Mesenchymal stem cell (in vitro differentiated cells and primary cell): ENCODE measurements around the gene FLNC.

Experiments used
- DNase-seq: peaks from one replicate; pipeline ENCODE4 v3.0.0-alpha.2; 2013
- H2AFZ ChIP-seq: one replicate; pipeline ENCODE4 v1.6.1; 2013; ENCODE audit warnings: low read depth, mild to moderate bottlenecking, control low read depth, inconsistent platforms, low read length, moderate library complexity
- H2AK5ac ChIP-seq: 2 replicates; pipeline ENCODE4 v1.6.1; 2013; ENCODE audit warnings: low read length, moderate library complexity, mild to moderate bottlenecking, inconsistent platforms; ENCODE audit not compliant: severe bottlenecking
- H2BK120ac ChIP-seq: one replicate; pipeline ENCODE4 v1.6.1; 2013; ENCODE audit warnings: low read depth, mild to moderate bottlenecking, inconsistent platforms, low read length, moderate library complexity
- H2BK12ac ChIP-seq, 2 experiments: one replicate each; pipeline ENCODE4 v1.6.1; 2013; ENCODE audit warnings: inconsistent platforms in 2 of 2, low read length in 2 of 2, mild to moderate bottlenecking in 2 of 2, moderate library complexity in 2 of 2, control low read depth in 1 of 2
- H2BK15ac ChIP-seq: one replicate; pipeline ENCODE4 v1.6.1; 2013; ENCODE audit warnings: mild to moderate bottlenecking, low read depth, inconsistent platforms; ENCODE audit not compliant: poor library complexity, severe bottlenecking
- H2BK5ac ChIP-seq: 2 replicates; pipeline ENCODE4 v1.6.1; 2013; ENCODE audit warnings: low read depth, mild to moderate bottlenecking, low read length, control low read depth, inconsistent platforms; ENCODE audit not compliant: poor library complexity, severe bottlenecking
- H3K14ac ChIP-seq, 2 experiments: one replicate each; pipeline ENCODE4 v1.6.1; 2013; ENCODE audit warnings: inconsistent platforms in 2 of 2, low read length in 2 of 2, control low read depth in 1 of 2, mild to moderate bottlenecking in 1 of 2, moderate library complexity in 1 of 2
- H3K18ac ChIP-seq, 2 experiments: one replicate each; pipeline ENCODE4 v1.6.1; 2013; ENCODE audit warnings: inconsistent platforms in 2 of 2, low read length in 2 of 2, control low read depth in 1 of 2, low read depth in 1 of 2, mild to moderate bottlenecking in 1 of 2
- H3K23ac ChIP-seq, 2 experiments: one replicate each; pipeline ENCODE4 v1.6.1; 2013; ENCODE audit warnings: inconsistent platforms in 2 of 2, low read length in 2 of 2, mild to moderate bottlenecking in 2 of 2, moderate library complexity in 2 of 2, control low read depth in 1 of 2
- H3K27ac ChIP-seq: 2 replicates; pipeline ENCODE4 v1.5.1; 2013; ENCODE audit warnings: mild to moderate bottlenecking, moderate library complexity, low read length, control low read depth, inconsistent platforms; ENCODE audit not compliant: poor library complexity, severe bottlenecking
- H3K27me3 ChIP-seq, 2 experiments: 2 replicates each; pipeline versions ENCODE4 v1.6.1 to v1.7.0; 2013; ENCODE audit warnings: low read length in 2 of 2, mild to moderate bottlenecking in 2 of 2, moderate library complexity in 2 of 2, control low read depth in 1 of 2, inconsistent platforms in 1 of 2; ENCODE audit not compliant: control insufficient read depth in 1 of 2, insufficient read depth in 1 of 2
- H3K36me3 ChIP-seq, 2 experiments: 2 replicates each; pipeline versions ENCODE4 v1.6.1 to v1.7.0; 2013; ENCODE audit warnings: low read length in 2 of 2, control low read depth in 1 of 2, inconsistent platforms in 1 of 2, low read depth in 1 of 2, mild to moderate bottlenecking in 1 of 2; ENCODE audit not compliant: insufficient read depth in 2 of 2, control insufficient read depth in 1 of 2
- H3K4ac ChIP-seq, 2 experiments: one replicate each; pipeline ENCODE4 v1.6.1; 2013; ENCODE audit warnings: inconsistent platforms in 2 of 2, low read length in 2 of 2, mild to moderate bottlenecking in 2 of 2, moderate library complexity in 2 of 2, control low read depth in 1 of 2, low read depth in 1 of 2
- H3K4me1 ChIP-seq: 2 replicates; pipeline ENCODE4 v1.6.1; 2013; ENCODE audit warnings: low read depth, low read length, control low read depth; ENCODE audit not compliant: control insufficient read depth, insufficient read depth
- H3K4me2 ChIP-seq: 2 replicates; pipeline ENCODE4 v1.6.1; 2013; ENCODE audit warnings: low read length, mild to moderate bottlenecking, inconsistent platforms; ENCODE audit not compliant: poor library complexity, severe bottlenecking
- H3K4me3 ChIP-seq, 2 experiments: 2 replicates each; pipeline versions ENCODE4 v1.5.1 to v1.7.0; 2013; ENCODE audit warnings: low read length in 2 of 2, mild to moderate bottlenecking in 2 of 2, control low read depth in 1 of 2, low read depth in 1 of 2; ENCODE audit not compliant: insufficient read depth in 1 of 2
- H3K79me1 ChIP-seq: replicated peaks from 2 replicates; pipeline ENCODE4 v1.6.1; 2013; ENCODE audit warnings: mild to moderate bottlenecking, control low read depth, low read length, inconsistent platforms; ENCODE audit not compliant: poor library complexity, severe bottlenecking
- H3K9ac ChIP-seq: 2 replicates; pipeline ENCODE4 v1.7.0; 2013; ENCODE audit warnings: mild to moderate bottlenecking, low read length, moderate library complexity
- H3K9me3 ChIP-seq: 2 replicates; pipeline ENCODE4 v1.7.0; 2013; ENCODE audit warnings: mild to moderate bottlenecking, low read length; ENCODE audit not compliant: control insufficient read depth
- H4K8ac ChIP-seq: one replicate; pipeline ENCODE4 v1.6.1; 2013; ENCODE audit warnings: inconsistent platforms, mild to moderate bottlenecking, low read length, moderate library complexity
- H4K91ac ChIP-seq: one replicate; pipeline ENCODE4 v1.6.1; 2013; ENCODE audit warnings: mild to moderate bottlenecking, low read length, inconsistent platforms
- WGBS: methylation state at CpG from one replicate; pipeline ENCODE4 v1.1.7; 2013; ENCODE audit warnings: mixed read lengths; 5-methylcytosine and 5-hydroxymethylcytosine counted together

The FLNC gene

GRCh38 chr7:128888039-128888755, 58.0 kb downstream of the FLNC start:
- Histone ChIP-seq H2BK15ac (no peak overlapping the region), H3K4ac (no peak overlapping the region), H3K4me3 (no peak overlapping the region), H3K9ac (no peak overlapping the region), H3K18ac (no peak overlapping the region), H2BK5ac (no peak overlapping the region), H3K27ac (no peak overlapping the region), H3K27me3 (peaks cover 0 to 40% of the 10 kb centered on the region in 2 experiments), H2AK5ac (no peak overlapping the region), H2AFZ (no peak overlapping the region), H2BK12ac (no peak overlapping the region), H3K23ac (no peak overlapping the region), H3K14ac (peak overlapping the region in 1 of 2 experiments; percentile 50), H3K9me3 (no peaks in the 10 kb centered on the region), H4K8ac (no peak overlapping the region), H3K36me3 (peaks cover 0 to 48% of the 10 kb centered on the region in 2 experiments), H2BK120ac (no peak overlapping the region), H4K91ac (peak overlapping the region; percentile 28), H3K79me1 (no peaks in the 10 kb centered on the region), H3K4me2 (no peak overlapping the region), H3K4me1 (peaks cover 10% of the 10 kb centered on the region)
- 91% methylated on average over 7 of the region's 7 CpGs for WGBS
- DNase-seq: no peak

GRCh38 chr7:128888756-128889095, 58.5 kb downstream of the FLNC start:
- H3K18ac ChIP-seq: no peak overlapping the region
- H2AFZ ChIP-seq: no peak overlapping the region
- no peak overlapping the region for H2BK120ac ChIP-seq
- no peak overlapping the region for H2BK5ac ChIP-seq
- no peak overlapping the region for H3K23ac ChIP-seq
- H3K4me1 ChIP-seq: peaks cover 12% of the 10 kb centered on the region
- WGBS: 90% methylated on average over 11 of the region's 11 CpGs
- H3K9ac ChIP-seq: no peak overlapping the region
- H3K4me3 ChIP-seq: no peak overlapping the region
- no peak overlapping the region for H2AK5ac ChIP-seq
- H4K91ac ChIP-seq: no peak overlapping the region
- H3K79me1 ChIP-seq: no peaks in the 10 kb centered on the region
- H3K27me3 ChIP-seq: peaks cover 0 to 40% of the 10 kb centered on the region in 2 experiments
- no peak overlapping the region for H3K14ac ChIP-seq
- H3K4me2 ChIP-seq: no peak overlapping the region
- H3K4ac ChIP-seq: no peak overlapping the region
- H3K27ac ChIP-seq: no peak overlapping the region
- H3K9me3 ChIP-seq: no peaks in the 10 kb centered on the region
- peaks cover 0 to 53% of the 10 kb centered on the region in 2 experiments for H3K36me3 ChIP-seq
- H2BK15ac ChIP-seq: peak overlapping the region; percentile 4
- DNase-seq: no peak
- no peak overlapping the region for H4K8ac ChIP-seq
- H2BK12ac ChIP-seq: no peak overlapping the region

GRCh38 chr7:128889121-128889520, 58.9 kb downstream of the FLNC start:
- H2BK120ac ChIP-seq: no peak overlapping the region
- H2BK5ac ChIP-seq: no peak overlapping the region
- peaks cover 12% of the 10 kb centered on the region for H3K4me1 ChIP-seq
- no peak overlapping the region for H3K14ac ChIP-seq
- DNase-seq: no peak
- H3K18ac ChIP-seq: no peak overlapping the region
- H2BK15ac ChIP-seq: no peak overlapping the region
- H3K4ac ChIP-seq: no peak overlapping the region
- no peaks in the 10 kb centered on the region for H3K79me1 ChIP-seq
- peaks cover 0 to 57% of the 10 kb centered on the region in 2 experiments for H3K36me3 ChIP-seq
- peaks cover 0 to 40% of the 10 kb centered on the region in 2 experiments for H3K27me3 ChIP-seq
- no peak overlapping the region for H3K23ac ChIP-seq
- H3K4me3 ChIP-seq: no peak overlapping the region
- no peak overlapping the region for H2AK5ac ChIP-seq
- H4K91ac ChIP-seq: no peak overlapping the region
- no peak overlapping the region for H4K8ac ChIP-seq
- no peaks in the 10 kb centered on the region for H3K9me3 ChIP-seq
- no peak overlapping the region for H3K9ac ChIP-seq
- no peak overlapping the region for H3K4me2 ChIP-seq
- no peak overlapping the region for H2AFZ ChIP-seq
- no peak overlapping the region for H3K27ac ChIP-seq
- no peak overlapping the region for H2BK12ac ChIP-seq
- 70% methylated on average over 7 of the region's 8 CpGs for WGBS

- DNase-seq: no peak
These were observed 60.3 kb downstream of the FLNC start for GRCh38 chr7:128890306-128891109.

More at GRCh38 chr7:128890306-128891109, 60.3 kb downstream of the FLNC start:
- H3K9me3 ChIP-seq: no peaks in the 10 kb centered on the region
- H3K4ac ChIP-seq: no peak overlapping the region
- no peaks in the 10 kb centered on the region for H3K79me1 ChIP-seq
- H3K18ac ChIP-seq: no peak overlapping the region
- H3K27ac ChIP-seq: no peak overlapping the region
- no peak overlapping the region for H3K14ac ChIP-seq
- H3K9ac ChIP-seq: no peak overlapping the region
- 81% methylated on average over 36 of the region's 67 CpGs for WGBS
- H2BK15ac ChIP-seq: no peak overlapping the region
- no peak overlapping the region for H3K4me2 ChIP-seq
- H3K4me3 ChIP-seq: no peak overlapping the region
- H3K36me3 ChIP-seq: peaks cover 0 to 52% of the 10 kb centered on the region in 2 experiments
- no peak overlapping the region for H4K8ac ChIP-seq
- no peak overlapping the region for H2BK120ac ChIP-seq
- H2AFZ ChIP-seq: no peak overlapping the region
- H2BK5ac ChIP-seq: no peak overlapping the region
- H2BK12ac ChIP-seq: no peak overlapping the region
- H4K91ac ChIP-seq: no peak overlapping the region
- H2AK5ac ChIP-seq: no peak overlapping the region
- peaks cover 0 to 37% of the 10 kb centered on the region in 2 experiments for H3K27me3 ChIP-seq
- no peak overlapping the region for H3K23ac ChIP-seq
- H3K4me1 ChIP-seq: peaks cover 12% of the 10 kb centered on the region
